HG03025 (cell line): ENCODE results near the gene FBF1.
"Not testable (repeated sequence)": the region's sequence is repeated elsewhere in the genome, so short reads cannot be mapped to it uniquely, and the experiment has no call there.

Experiments used
- ATAC-seq: cut with Tn5 transposase; IDR thresholded peaks from one replicate; pipeline ENCODE4 v1.9.1; 2021; ENCODE audit warnings: mild to moderate bottlenecking, moderate library complexity; ENCODE audit not compliant: unreplicated experiment, low FRiP score

Gene FBF1

GRCh38 chr17:75940727-75941441, at the start of gene FBF1:
Gene FBF1, minus strand, starts transcription at chr17:75941042. Its CDS starts 2,893 bp downstream, at chr17:75938149.
- ATAC-seq: peak; percentile 76

GRCh38 chr17:75987041-75987440, 46.2 kb upstream of the FBF1 start:
- ATAC-seq: no peak

GRCh38 chr17:75985986-75986385, 45.1 kb upstream of the FBF1 start:
- no peak for ATAC-seq

GRCh38 chr17:75983501-75984181, 42.8 kb upstream of the FBF1 start:
- no peak for ATAC-seq

- ATAC-seq: no peak
Measured at GRCh38 chr17:75981019-75981615, 40.3 kb upstream of the FBF1 start.

GRCh38 chr17:75980188-75981018, 39.6 kb upstream of the FBF1 start:
- no peak for ATAC-seq

GRCh38 chr17:75979705-75980187, 38.9 kb upstream of the FBF1 start:
- peak; percentile 24 for ATAC-seq

GRCh38 chr17:75978938-75979704, 38.3 kb upstream of the FBF1 start, which contains the start of the genes ACOX1 and TEN1:
Gene ACOX1, minus strand, starts transcription at chr17:75979166. Its CDS starts 93 bp downstream, at chr17:75979073.
Gene TEN1, plus strand, starts transcription at chr17:75979240. Its CDS starts 6,953 bp downstream, at chr17:75986193.
- ATAC-seq: peak; percentile 83

GRCh38 chr17:75976175-75976848, 35.5 kb upstream of the FBF1 start:
- ATAC-seq: no peak

GRCh38 chr17:75975757-75976174, 34.9 kb upstream of the FBF1 start:
- no peak for ATAC-seq

GRCh38 chr17:75975187-75975586, 34.3 kb upstream of the FBF1 start:
- ATAC-seq: not testable (repeated sequence)

- ATAC-seq: no peak
Measured at GRCh38 chr17:75970626-75971025, 29.8 kb upstream of the FBF1 start.

GRCh38 chr17:75970011-75970523, 29.2 kb upstream of the FBF1 start:
- ATAC-seq: no peak

GRCh38 chr17:75969044-75969443, 28.2 kb upstream of the FBF1 start:
- ATAC-seq: not testable (repeated sequence)

GRCh38 chr17:75965468-75965867, 24.6 kb upstream of the FBF1 start:
- no peak for ATAC-seq

GRCh38 chr17:75959839-75960511, 19.1 kb upstream of the FBF1 start:
- ATAC-seq: no peak

- ATAC-seq: no peak
Measured at GRCh38 chr17:75959051-75959838, 18.4 kb upstream of the FBF1 start.
